Kasumi-1 (cell line): ENCODE data around the gene CILP2.

Experiments used
- DNase-seq, 2 experiments: peaks; one replicate each; lab custom pipeline; 2025; lab: John Stamatoyannopoulos, UW

The CILP2 gene

DNA sequence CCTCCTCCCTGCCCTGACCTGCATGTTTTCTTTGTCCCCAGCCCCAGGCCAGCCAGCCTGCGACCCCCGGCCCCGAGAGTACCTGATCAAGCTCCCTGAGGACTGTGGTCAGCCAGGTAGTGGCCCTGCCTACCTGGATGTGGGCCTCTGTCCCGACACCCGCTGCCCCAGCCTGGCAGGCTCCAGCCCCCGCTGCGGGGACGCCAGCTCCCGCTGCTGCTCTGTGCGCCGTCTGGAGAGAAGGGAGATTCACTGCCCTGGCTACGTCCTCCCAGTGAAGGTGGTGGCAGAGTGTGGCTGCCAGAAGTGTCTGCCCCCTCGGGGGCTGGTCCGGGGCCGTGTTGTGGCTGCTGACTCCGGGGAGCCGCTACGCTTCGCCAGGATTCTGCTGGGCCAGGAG is 5.6 kb downstream of the CILP2 start:
- DNase-seq: no peak

DNA sequence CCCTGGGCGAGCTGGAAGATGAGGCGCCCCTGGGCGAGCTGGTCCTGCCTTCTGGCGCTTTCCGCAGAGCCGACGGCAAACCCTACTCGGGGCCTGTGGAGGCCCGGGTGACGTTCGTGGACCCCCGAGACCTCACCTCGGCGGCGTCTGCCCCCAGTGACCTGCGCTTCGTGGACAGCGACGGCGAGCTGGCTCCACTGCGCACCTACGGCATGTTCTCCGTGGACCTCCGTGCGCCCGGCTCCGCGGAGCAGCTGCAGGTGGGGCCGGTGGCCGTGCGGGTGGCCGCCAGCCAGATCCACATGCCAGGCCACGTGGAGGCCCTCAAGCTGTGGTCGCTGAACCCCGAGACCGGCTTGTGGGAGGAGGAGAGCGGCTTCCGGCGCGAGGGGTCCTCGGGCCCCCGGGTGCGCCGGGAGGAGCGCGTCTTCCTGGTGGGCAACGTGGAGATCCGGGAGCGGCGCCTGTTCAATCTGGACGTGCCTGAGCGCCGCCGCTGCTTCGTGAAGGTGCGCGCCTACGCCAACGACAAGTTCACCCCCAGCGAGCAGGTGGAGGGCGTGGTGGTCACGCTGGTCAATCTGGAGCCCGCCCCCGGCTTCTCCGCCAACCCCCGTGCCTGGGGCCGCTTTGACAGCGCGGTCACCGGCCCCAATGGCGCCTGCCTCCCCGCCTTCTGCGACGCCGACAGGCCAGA is 6.3 kb downstream of the CILP2 start:
- no peak for DNase-seq

DNA sequence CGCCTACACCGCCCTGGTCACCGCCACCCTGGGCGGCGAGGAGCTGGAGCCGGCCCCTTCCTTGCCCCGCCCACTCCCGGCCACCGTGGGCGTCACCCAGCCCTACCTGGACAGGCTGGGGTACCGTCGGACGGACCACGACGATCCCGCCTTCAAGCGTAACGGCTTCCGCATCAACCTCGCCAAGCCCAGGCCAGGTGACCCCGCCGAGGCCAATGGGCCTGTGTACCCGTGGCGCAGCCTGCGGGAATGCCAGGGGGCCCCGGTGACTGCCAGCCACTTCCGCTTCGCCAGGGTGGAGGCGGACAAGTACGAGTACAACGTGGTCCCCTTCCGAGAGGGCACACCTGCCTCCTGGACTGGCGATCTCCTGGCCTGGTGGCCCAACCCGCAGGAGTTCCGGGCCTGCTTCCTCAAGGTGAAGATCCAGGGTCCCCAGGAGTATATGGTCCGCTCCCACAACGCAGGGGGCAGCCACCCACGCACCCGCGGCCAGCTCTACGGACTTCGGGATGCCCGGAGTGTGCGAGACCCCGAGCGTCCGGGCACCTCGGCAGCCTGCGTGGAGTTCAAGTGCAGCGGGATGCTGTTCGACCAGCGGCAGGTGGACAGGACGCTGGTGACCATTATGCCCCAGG is 7.0 kb downstream of the CILP2 start:
- no peak for DNase-seq

DNA sequence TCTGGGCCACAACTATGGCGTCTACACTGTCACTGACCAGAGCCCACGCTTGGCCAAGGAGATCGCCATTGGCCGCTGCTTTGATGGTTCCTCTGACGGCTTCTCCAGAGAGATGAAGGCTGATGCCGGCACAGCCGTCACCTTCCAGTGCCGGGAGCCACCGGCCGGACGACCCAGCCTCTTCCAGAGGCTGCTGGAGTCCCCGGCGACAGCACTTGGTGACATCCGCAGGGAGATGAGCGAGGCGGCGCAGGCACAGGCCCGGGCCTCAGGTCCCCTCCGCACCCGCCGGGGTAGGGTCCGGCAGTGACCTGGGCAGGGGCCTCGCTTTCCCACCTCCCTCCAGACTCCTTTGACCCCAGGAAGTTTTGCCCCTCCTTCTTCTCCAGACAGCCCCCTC is 7.6 kb downstream of the CILP2 start:
- DNase-seq: no peak

DNA sequence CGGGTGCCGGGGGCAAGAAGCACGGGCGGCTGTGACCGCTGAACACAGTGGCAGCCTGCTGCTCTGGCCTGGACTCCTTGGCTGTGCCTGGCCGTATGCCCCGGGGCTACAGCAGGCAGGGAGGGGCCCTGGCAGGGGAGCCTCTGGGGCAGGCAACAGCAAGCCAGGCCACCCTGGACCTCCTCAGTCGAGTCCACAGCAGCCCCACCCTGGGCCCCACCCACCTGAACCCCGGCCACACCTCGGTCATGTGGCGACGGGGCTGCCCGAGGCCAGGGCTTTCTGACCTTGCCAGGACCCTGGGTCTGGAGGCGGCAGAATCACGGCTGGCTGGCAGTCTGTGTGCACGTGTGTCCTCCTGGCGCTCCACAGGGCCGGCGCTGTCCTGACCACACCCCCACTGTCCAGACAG is 8.7 kb downstream of the CILP2 start:
- no peak for DNase-seq

DNA sequence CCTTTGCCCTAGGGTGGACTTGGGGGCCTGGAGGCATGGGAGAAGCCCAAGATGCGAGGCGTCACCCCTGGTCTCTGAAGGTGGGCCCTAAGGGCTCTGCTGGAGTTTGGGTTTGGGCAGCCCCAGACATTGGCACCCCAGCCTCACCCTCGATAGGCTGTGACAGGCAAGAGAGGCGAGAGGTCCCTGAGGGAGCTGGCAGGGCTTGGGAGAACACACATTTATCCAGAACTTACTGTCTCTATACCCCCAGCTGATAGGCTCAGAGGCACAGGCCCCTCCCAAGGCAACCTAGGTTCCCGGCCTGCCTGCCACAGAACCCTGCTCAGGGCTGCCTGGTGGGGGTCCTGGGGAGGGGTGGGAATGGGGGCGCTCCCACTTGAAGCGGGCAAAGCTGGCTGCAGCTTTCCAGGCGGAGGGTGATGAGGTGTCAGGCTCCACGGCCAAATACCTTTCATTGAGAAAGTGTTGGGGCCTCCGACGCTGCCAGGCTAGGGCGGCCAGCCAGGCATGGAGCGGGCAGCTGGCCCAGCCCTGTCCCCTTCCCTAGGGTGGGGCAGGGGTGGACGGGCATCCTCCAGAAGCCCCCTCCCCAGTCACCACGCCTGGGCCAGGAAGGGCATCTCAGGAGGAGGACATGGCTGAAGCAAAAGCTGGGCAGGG is 9.7 kb downstream of the CILP2 start:
- no peak for DNase-seq

DNA sequence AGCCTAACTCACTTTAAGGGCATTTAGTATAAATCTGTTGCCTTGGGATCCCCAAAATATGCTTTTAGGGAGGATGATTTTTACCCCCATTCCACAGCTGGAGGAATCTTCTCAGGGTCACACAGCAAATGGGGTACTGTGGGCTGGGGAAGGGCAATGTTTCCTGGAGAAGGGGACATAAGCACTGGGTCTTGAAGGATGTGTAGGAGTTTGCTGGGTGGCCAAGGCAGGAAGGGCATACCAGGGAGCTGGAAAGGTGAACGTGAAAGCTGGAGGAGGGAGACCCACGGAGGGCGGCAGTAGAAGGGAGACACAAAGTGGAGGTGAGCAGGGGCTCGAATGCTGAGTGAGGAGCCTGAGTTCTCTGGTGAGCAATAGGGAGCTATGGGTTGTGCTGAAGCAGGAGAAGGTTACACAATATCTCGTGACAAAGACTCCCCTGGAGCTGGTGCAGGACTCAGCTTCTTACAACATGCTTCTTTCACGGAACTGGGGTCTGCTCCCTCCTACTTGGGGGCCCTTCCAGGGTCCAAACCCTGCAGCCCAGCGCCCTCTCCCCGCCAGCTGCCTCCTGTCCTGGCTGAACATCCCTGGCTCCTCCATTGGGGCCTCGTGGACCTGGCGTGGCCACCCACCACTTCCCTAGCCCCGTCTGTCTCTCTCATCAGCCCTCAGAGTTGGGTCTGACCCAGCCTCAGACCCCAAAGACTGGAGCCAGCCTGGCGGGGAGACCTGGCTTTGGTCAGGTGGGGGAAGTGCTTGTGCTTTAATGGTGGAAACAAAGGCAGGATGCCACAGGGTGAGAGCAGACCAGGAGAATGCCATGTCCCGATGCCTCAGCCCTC is 11.1 kb downstream of the CILP2 start:
- DNase-seq: no peak

DNA sequence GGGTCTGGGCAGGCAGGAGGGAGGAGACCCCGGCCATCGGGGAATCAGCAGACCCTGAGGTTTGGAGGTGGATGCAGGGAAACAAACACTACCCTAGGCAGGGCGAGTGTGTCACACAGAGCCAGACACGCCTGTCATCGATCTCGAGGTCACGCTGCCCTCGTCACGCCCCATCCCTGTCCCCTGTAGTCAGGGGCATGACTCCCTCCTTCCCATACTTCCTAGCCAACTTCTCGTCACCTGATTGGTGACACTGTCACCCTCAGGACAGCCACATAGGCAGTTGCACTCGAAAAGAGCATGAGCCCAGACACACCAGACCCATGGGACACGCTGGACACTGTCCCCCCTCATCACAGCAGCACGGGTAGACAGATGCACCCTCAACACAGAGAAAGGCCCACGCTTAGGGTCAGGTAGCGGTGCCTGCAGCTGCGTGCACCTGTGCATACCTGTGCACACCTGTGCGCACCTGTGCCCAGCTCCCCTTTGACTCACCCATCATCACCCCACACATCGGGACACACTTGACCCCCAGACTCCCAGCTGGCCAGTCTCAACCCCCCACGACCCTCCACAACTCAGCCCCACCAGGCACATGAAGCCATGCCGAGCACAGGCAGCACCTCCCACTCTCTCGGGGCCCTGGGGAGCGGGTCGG is 11.9 kb downstream of the CILP2 start:
- no peak for DNase-seq

DNA sequence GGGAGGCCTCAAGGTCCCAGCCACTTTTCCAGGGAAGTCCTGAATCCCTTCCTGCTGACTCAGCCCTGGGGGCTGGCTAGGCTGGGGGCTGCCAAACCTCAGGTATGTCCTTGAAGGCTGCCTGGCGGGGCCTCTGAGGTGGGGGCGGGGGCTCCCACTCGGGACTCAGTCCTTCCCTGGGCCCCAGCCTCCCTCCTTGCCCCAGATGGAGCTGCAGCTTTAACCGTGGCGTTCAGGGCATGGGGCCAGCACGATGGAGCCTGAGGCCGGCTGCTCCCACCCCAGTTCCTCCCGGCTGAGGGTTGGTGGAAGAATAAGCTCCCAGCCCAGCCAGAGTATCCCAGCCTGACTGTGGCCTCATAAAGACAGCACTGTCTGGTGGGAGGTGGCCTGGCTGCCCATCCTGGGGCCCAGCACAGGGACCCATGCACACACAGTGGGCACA is 12.4 kb downstream of the CILP2 start:
- DNase-seq: no peak

DNA sequence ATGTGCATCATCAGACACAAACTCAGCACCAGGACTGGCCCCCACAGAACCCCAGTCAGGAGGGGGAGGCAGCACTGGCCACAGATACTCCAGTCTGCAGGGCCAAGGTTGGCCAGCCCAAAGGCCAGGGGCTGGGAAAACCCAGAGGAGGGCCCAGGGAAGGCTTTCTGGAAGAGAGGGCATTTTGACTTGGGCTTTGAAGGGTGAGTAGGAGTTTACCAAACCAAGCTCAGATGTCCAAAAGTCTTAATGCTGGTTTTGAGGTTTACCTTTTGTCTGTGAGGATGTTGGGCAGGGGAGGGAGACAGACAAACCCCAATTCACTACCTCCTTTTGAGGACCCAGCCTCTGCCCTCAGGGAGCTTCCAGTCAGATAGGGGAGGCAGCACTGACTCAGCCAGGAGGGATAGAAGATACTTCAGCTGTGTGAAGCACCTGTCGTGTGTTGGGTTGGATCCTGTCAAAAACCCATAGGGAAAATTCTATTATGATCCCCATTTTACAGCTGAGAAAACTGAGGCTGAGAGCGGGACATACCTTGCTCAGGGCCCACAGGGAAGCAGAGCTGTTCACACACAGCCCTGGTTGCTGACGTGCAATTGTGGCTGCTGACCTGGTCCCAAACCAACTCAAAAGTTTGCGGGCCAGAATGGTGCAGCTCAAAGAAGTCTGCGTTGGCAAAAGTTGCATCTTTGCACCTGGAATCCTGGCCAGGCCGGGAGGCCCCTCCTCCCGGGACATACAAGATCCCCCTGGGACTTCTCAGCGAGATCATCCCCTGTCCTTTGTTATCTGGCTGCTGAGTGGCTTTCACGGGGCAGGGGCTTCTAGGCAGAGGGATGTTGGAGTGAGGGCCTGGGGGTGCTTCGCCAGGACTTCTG is 13.1 kb downstream of the CILP2 start:
- no peak for DNase-seq

DNA sequence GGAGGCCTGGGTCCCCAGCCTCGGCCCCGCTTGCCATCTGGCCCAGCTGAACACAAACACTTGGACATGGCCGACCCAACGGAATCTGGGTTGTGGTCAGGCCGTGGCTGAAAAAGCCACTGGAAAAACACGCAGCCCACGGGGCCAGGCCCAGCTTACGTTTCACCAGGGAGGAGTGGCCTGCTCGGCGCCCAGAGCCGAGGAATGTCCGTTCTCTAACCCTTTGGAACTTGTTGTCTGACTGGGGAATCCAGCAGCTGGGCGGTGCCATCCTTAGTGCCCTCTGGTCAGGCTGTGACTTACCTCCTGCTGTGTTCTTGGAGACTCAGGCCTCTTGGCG is 13.8 kb downstream of the CILP2 start:
- DNase-seq: no peak

DNA sequence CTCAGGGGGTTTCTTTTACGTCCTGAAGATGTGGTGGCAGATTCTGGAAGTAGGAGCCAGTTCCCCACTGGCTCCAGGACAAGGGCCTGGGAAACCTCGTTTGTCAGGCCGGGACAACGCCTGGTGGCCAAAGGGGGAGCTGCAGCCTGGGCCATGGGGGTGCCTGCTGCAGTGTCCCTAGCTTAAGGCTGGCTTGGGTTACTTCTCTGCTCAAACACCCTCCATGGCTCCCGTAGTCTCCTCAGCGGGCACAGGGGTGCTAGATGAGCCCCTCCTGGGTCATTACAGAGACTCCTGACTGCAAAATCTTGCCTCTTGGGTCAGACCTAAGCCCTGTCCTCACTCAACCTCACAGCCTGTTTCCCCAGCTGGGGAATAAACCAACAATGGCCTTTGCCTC is 14.7 kb downstream of the CILP2 start:
- peak in 1 of 2 experiments; percentile 20 for DNase-seq

DNA sequence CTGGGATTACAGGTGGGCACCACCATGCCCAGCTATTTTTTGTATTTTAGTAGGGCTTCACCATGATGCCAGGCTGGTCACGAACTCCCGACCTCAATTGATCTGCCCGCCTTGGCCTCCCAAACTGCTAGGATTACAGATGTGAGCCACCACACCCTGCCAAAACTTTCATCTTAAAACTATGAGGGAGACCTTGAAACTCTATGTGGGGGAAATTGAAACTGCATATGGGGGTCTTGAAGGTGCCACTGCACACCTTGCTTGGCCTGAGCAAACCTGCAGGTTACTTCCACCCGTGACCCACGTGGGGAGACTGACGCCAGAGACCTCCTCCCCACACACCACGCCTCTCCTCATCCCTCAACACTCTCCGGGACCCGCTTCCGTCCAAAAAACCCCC is 15.6 kb downstream of the CILP2 start:
- no peak for DNase-seq

DNA sequence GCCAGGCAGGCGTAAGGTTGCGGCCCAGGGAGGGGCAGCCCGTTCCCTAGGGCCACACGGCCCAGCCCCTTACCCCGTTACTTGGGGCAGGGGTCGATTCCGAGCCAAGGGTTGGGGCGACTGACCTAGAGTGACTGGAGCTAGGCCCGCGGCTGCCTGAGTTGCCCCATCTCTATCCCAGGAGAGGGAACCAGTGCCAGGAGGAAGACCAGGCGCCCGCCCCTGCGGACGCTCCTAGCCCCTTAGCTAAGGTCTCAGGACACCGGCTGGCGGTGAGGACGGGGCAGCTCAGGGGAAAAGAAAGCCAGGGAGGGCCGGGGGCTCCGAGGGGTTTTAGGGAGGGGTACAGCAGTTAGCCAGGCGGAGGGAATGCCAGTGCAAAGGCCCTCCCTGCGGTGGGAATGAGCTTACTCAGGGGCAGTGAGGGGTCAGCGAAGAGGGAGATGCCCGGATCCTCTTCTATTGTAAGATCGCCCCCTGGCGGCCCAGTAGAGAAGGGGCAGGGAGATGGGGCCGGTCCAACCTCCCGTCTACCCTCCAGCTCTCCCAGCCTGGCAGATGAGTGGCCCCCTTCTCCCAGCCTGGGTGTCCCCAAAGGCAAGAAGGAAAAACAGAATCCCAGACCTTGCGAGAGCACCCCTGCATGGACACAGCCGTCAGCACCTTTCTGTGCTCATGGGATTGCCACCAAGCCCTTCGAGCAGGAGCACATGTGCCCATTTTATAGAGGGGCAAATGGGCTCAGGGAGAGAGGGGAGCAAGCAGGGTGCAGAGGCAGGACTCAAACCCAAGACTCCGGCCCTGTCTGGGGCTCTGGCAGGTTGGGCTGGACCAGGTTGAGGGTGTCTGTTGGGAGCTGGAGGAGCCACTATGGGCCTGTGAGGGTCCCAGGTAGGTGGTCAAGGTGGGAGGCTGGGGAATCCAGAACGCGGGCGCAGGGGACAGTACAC is 16.3 kb downstream of the CILP2 start:
- peak; percentile 31 to 35 for DNase-seq

DNA sequence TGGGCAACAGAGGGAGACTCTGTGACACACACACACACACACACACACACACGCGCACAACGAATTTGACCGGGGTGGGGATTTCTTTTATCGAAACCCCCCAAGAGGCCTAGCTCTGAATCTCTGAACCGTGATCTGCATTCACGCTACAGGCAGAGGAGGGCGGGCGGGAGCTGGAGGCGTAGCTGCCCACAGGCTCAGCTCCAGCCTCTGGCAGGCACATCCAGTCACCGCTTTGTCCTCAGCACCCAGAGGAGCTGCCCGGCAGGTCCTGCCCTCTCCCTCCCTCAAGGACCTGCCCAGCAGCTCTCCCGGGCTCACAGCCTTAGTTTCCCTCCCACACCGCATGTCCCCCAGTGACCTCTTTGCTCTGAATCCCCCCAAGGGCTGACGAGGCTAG is 20.0 kb downstream of the CILP2 start:
- no peak for DNase-seq

DNA sequence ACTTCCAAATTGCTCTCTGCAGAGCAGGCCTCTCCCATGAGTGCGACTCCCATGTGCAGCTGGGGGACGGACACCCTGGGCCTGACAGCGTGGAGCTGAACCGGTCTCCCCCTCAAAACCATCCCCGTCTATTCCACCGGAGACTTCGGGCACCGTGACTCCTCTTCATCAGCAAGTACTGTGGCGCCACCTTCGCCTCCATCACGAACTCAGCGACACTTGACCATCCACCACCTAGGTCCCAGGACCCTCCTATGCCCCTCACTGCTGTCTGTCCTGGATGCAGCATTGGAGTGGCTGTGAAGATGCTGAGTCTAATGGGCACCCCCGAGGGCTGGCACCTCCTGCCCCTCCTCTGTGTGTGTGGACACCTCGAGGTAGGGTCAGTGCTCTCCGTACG is 20.6 kb downstream of the CILP2 start:
- DNase-seq: no peak

DNA sequence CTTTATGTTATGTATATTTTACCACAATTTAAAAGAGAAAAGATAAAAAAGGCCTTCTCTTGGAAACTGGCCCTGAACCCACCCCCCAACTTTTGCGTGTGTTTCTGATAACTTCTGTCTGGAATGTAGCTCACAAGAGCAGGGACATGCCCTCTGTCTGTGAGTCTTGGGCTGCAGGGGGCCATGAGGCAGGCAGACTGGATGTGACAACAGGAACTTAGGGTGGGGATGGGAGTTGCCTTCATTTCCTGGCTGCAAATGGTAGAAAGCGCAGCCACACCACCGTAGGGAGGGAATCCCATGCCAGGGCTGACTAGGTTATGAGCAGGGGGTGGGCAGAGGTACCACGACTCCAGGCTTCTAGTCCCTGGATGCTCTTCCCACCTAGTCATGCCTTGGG is 21.9 kb downstream of the CILP2 start:
- peak; percentile 14 to 20 for DNase-seq

DNA sequence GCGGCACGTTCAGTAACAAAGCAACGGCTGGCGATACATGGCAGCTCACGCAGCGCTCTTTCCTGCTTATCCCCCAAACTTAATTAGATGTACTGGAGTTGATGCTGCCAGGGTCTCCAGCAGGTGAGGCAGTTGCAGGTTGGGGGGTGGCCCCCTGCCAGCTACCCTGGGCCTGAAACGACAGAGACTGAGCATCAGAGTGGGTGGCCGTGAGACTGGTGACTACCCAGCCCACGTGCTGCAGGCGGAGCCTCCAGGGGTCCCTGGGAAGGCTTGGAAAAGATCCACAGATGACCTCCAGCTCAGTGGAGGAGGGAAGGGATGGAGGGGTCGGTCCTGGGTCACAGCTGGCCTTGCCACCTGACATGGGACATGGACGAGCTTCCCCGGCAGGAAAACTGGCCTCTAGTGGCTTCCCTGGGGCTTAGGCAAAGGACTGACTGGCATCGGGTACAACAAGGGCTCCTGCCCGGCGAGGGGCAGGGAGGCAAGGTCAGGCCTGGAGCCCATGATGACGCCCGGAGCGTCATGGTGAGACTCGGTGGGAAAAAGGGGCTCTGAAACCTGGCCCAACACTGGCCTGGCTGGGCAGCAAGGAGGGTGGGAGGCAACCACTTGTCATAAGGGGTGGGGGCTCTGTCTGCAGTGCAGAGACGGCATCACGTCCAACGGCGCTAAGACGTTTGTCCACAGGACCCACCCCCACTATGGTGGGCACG is 24.0 kb downstream of the CILP2 start:
- DNase-seq: no peak

DNA sequence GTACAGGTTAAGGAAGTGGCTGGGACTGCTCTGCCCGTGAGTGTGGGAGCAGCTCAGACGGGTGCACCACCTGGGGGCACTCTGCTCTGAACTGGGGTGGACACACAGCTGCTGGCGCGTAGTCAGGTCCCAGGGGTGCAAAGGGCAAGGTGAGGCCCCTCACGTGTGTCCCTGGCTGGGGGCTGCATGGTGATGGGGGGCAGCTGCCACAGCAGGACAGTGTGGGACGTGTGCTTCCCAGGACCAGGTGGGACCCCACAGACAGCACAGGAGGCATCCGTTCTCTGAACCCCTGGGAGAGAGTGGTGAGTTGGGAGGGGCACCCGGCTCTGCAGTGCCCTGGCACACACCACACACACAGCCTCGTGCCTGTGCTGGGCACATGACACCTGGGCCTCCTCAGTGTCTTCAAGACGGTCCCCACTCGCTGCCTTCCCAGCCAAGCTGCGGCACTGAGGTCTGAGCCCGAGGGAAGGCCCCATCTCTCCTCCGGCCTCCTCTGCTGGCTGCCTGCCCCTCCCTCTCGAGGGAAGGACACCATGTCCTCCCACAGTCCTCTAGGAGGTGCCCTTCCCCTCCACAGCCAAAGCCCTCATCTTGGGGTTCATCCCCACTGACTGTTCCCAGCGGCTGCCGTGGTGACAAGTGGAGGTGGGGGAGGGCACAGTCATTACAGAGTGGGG is 24.7 kb downstream of the CILP2 start:
- no peak for DNase-seq
